Duodenal mucosa (tissue), 2 donors: Measurements from ENCODE around the gene VENTX.

Experiments used
- H3K27ac ChIP-seq: one replicate; pipeline ENCODE4 v1.7.0; 2013; ENCODE audit warnings: low read depth, low read length
- H3K27me3 ChIP-seq, 2 donors: one replicate each; pipeline ENCODE4 v1.7.0; 2013; ENCODE audit warnings: low read length in 2 of 2, control low read depth in 1 of 2; ENCODE audit not compliant: insufficient read depth in 2 of 2, control insufficient read depth in 1 of 2
- H3K36me3 ChIP-seq, 2 donors: one replicate each; pipeline ENCODE4 v1.7.0; 2013; ENCODE audit warnings: low read length in 2 of 2, control low read depth in 1 of 2; ENCODE audit not compliant: insufficient read depth in 2 of 2, control insufficient read depth in 1 of 2
- H3K4me1 ChIP-seq, 2 donors: one replicate each; pipeline ENCODE4 v1.7.0; 2013; ENCODE audit warnings: low read length in 2 of 2, control low read depth in 1 of 2; ENCODE audit not compliant: insufficient read depth in 2 of 2, control insufficient read depth in 1 of 2
- H3K4me3 ChIP-seq, 2 donors: one replicate each; pipeline ENCODE4 v1.7.0; 2013; ENCODE audit warnings: low read length in 2 of 2, low read depth in 1 of 2
- H3K9ac ChIP-seq, 2 donors: one replicate each; pipeline ENCODE4 v1.7.0; 2013; ENCODE audit warnings: low read length in 2 of 2, low read depth in 1 of 2
- H3K9me3 ChIP-seq, 2 donors: one replicate each; pipeline ENCODE4 v1.7.0; 2013; ENCODE audit warnings: low read length in 2 of 2, control low read depth in 1 of 2; ENCODE audit not compliant: control insufficient read depth in 1 of 2

VENTX gene

GRCh38 chr10:133209641-133210040, 28.0 kb upstream of the VENTX start:
- Histone ChIP-seq H3K27me3 (no peaks in the 10 kb centered on the region), H3K36me3 (no peaks in the 10 kb centered on the region), H3K4me1 (no peaks in the 10 kb centered on the region)

GRCh38 chr10:133210398-133211140, 27.1 kb upstream of the VENTX start:
- H3K4me3 ChIP-seq = no peak overlapping the region
- H3K36me3 ChIP-seq = no peaks in the 10 kb centered on the region
- H3K9me3 ChIP-seq = no peaks in the 10 kb centered on the region
- H3K9ac ChIP-seq = no peak overlapping the region
- no peaks in the 10 kb centered on the region for H3K27me3 ChIP-seq
- no peak overlapping the region for H3K27ac ChIP-seq
- no peaks in the 10 kb centered on the region for H3K4me1 ChIP-seq

More at GRCh38 chr10:133209641-133210040, 28.0 kb upstream of the VENTX start:
- no peak overlapping the region for H3K9ac ChIP-seq
- H3K4me3 ChIP-seq = no peak overlapping the region
- no peak overlapping the region for H3K27ac ChIP-seq
- no peaks in the 10 kb centered on the region for H3K9me3 ChIP-seq

GRCh38 chr10:133211141-133211830, 26.4 kb upstream of the VENTX start:
- H3K9me3 ChIP-seq = no peaks in the 10 kb centered on the region
- no peak overlapping the region for H3K4me3 ChIP-seq
- H3K27ac ChIP-seq = no peak overlapping the region
- H3K4me1 ChIP-seq = no peaks in the 10 kb centered on the region
- no peak overlapping the region for H3K9ac ChIP-seq
- H3K36me3 ChIP-seq = no peaks in the 10 kb centered on the region
- no peaks in the 10 kb centered on the region for H3K27me3 ChIP-seq

- Histone ChIP-seq H3K9me3 (no peaks in the 10 kb centered on the region), H3K27me3 (no peaks in the 10 kb centered on the region), H3K4me3 (no peak overlapping the region), H3K9ac (no peak overlapping the region), H3K4me1 (no peaks in the 10 kb centered on the region), H3K36me3 (no peaks in the 10 kb centered on the region), H3K27ac (no peak overlapping the region)
These were observed 25.4 kb upstream of the VENTX start for GRCh38 chr10:133211959-133212852.

- no peaks in the 10 kb centered on the region for H3K9me3 ChIP-seq
- H3K36me3 ChIP-seq = no peaks in the 10 kb centered on the region
- H3K4me3 ChIP-seq = no peak overlapping the region
- no peak overlapping the region for H3K9ac ChIP-seq
- no peaks in the 10 kb centered on the region for H3K4me1 ChIP-seq
- H3K27me3 ChIP-seq = no peaks in the 10 kb centered on the region
- no peak overlapping the region for H3K27ac ChIP-seq
These were observed 24.7 kb upstream of the VENTX start for GRCh38 chr10:133212853-133213494.

GRCh38 chr10:133213641-133214467, 23.8 kb upstream of the VENTX start:
- Histone ChIP-seq H3K9ac (no peak overlapping the region), H3K27me3 (no peaks in the 10 kb centered on the region), H3K4me3 (no peak overlapping the region), H3K9me3 (no peaks in the 10 kb centered on the region), H3K36me3 (no peaks in the 10 kb centered on the region), H3K4me1 (no peaks in the 10 kb centered on the region), H3K27ac (no peak overlapping the region)

GRCh38 chr10:133214468-133215410, 22.9 kb upstream of the VENTX start:
- H3K27me3 ChIP-seq = no peaks in the 10 kb centered on the region
- H3K9me3 ChIP-seq = no peaks in the 10 kb centered on the region
- no peak overlapping the region for H3K4me3 ChIP-seq
- no peak overlapping the region for H3K9ac ChIP-seq
- no peak overlapping the region for H3K27ac ChIP-seq
- H3K36me3 ChIP-seq = no peaks in the 10 kb centered on the region
- no peaks in the 10 kb centered on the region for H3K4me1 ChIP-seq

GRCh38 chr10:133215586-133215985, 22.1 kb upstream of the VENTX start:
- no peaks in the 10 kb centered on the region for H3K9me3 ChIP-seq
- H3K9ac ChIP-seq = no peak overlapping the region
- no peaks in the 10 kb centered on the region for H3K4me1 ChIP-seq
- H3K36me3 ChIP-seq = no peaks in the 10 kb centered on the region
- no peaks in the 10 kb centered on the region for H3K27me3 ChIP-seq
- H3K4me3 ChIP-seq = no peak overlapping the region
- no peak overlapping the region for H3K27ac ChIP-seq
